ENCODE measurements around the gene B3GNT7.
"Not testable (repeated sequence)": the region's sequence is repeated elsewhere in the genome, so short reads cannot be mapped to it uniquely, and the experiment has no call there.

The B3GNT7 gene

DNA sequence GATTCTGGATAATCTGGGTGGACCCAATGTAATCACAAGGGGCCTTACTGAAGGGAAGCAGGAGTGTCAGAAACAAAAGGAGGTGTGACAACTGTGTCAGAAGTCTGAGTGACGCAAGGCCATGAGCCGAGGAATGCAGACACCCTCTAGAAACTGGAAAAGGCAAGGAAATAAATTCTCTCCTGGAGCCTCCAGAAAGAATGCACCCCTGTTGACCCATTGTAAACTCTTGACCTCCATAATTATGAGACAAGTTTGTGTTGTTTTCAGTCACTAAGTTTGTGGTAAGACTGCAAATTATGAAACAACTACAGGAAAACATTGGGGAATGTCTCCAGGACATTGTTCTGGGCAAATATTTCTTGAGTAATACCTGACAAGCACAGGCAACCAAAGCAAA, 47.3 kb upstream of the B3GNT7 start:
- Histone ChIP-seq H2AFZ (ENCODE audit: low read length) (no peak overlapping the region), H3K36me3 (ENCODE audit: insufficient read depth, low read length) (no peaks in the 10 kb centered on the region), H4K20me1 (ENCODE audit: insufficient read depth, low read length) (no peaks in the 10 kb centered on the region), H3K27me3 (ENCODE audit: insufficient read depth, low read length) (0 out of 2 replicates have a peak, but pooled peaks cover 3% of the 10 kb centered on the region), H3K9me3 (ENCODE audit: low read length) (no peaks in the 10 kb centered on the region), H3F3A (ENCODE audit: insufficient read depth, low read length) (no peaks in the 10 kb centered on the region), H3K9me2 (ENCODE audit: low read depth, low read length) (no peaks in the 10 kb centered on the region), H3K79me2 (ENCODE audit: insufficient read depth, low read length) (no peaks in the 10 kb centered on the region), H3K4me1 (ENCODE audit: insufficient read depth, low read length, severe bottlenecking) (no peaks in the 10 kb centered on the region), H3K9ac (ENCODE audit: low read length) (no peak overlapping the region), H3K4me2 (ENCODE audit: low read length) (no peak overlapping the region), H3K27ac (ENCODE audit: low read depth, low read length, poor library complexity, severe bottlenecking) (no peak overlapping the region), H3K4me3 (ENCODE audit: low read depth, low read length, poor library complexity, severe bottlenecking) (no peak overlapping the region)
- TF ChIP-seq, protein P1, sequence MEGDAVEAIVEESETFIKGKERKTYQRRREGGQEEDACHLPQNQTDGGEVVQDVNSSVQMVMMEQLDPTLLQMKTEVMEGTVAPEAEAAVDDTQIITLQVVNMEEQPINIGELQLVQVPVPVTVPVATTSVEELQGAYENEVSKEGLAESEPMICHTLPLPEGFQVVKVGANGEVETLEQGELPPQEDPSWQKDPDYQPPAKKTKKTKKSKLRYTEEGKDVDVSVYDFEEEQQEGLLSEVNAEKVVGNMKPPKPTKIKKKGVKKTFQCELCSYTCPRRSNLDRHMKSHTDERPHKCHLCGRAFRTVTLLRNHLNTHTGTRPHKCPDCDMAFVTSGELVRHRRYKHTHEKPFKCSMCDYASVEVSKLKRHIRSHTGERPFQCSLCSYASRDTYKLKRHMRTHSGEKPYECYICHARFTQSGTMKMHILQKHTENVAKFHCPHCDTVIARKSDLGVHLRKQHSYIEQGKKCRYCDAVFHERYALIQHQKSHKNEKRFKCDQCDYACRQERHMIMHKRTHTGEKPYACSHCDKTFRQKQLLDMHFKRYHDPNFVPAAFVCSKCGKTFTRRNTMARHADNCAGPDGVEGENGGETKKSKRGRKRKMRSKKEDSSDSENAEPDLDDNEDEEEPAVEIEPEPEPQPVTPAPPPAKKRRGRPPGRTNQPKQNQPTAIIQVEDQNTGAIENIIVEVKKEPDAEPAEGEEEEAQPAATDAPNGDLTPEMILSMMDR (IDR thresholded peaks at IDR 0.05; ENCODE audit: low read length) = no peak
- TF ChIP-seq EZH2 (IDR thresholded peaks at IDR 0.05; ENCODE audit: borderline replicate concordance, low read length) = no peak

DNA sequence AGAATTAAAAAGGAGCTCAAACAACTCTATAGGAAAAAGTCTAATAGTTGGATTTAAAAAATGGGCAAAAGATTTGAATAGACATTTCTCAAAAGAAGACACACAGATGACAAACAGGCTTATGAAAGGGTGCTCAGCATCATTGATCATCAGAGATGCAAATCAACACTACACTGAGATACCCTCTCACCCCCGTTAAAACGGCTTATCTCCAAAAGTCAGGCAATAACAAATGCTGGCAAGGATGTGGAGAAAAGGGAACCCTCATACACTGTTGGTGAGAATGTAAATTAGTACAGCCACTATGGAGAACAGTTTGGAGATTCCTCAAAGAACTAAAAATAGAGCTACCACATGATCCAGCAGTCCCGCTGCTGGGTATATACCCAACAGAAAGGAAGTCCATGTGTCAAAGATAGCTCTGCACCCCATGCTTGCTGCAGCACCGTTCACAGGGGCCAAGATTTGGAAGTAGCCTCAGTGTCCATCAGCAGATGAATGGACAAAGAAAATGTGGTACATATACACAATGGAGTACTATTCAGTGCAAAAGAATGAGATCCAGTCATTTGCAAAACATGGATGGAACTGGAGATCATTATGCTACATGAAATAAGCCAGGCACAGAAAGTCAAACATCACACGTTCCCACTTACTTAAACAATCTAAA, 46.7 kb upstream of the B3GNT7 start:
- H3K27ac ChIP-seq (ENCODE audit: low read depth, low read length, poor library complexity, severe bottlenecking) = no peak overlapping the region
- no peak overlapping the region for H3K4me2 ChIP-seq (ENCODE audit: low read length)
- TF ChIP-seq EZH2 (IDR thresholded peaks at IDR 0.05; ENCODE audit: borderline replicate concordance, low read length) = no peak
- TF ChIP-seq, protein P1 (IDR thresholded peaks at IDR 0.05; ENCODE audit: low read length) = no peak
- H3K9me3 ChIP-seq (ENCODE audit: low read length) = no peaks in the 10 kb centered on the region
- H3K4me1 ChIP-seq (ENCODE audit: insufficient read depth, low read length, severe bottlenecking) = no peaks in the 10 kb centered on the region
- H3K79me2 ChIP-seq (ENCODE audit: insufficient read depth, low read length) = no peaks in the 10 kb centered on the region
- H3K36me3 ChIP-seq (ENCODE audit: insufficient read depth, low read length) = no peaks in the 10 kb centered on the region
- H3K9ac ChIP-seq (ENCODE audit: low read length) = no peak overlapping the region
- no peaks in the 10 kb centered on the region for H3K27me3 ChIP-seq (ENCODE audit: insufficient read depth, low read length)
- no peak overlapping the region for H3K4me3 ChIP-seq (ENCODE audit: low read depth, low read length, poor library complexity, severe bottlenecking)
- no peaks in the 10 kb centered on the region for H3K9me2 ChIP-seq (ENCODE audit: low read depth, low read length)
- H2AFZ ChIP-seq (ENCODE audit: low read length) = no peak overlapping the region
- no peaks in the 10 kb centered on the region for H4K20me1 ChIP-seq (ENCODE audit: insufficient read depth, low read length)
- H3F3A ChIP-seq (ENCODE audit: insufficient read depth, low read length) = no peaks in the 10 kb centered on the region

DNA sequence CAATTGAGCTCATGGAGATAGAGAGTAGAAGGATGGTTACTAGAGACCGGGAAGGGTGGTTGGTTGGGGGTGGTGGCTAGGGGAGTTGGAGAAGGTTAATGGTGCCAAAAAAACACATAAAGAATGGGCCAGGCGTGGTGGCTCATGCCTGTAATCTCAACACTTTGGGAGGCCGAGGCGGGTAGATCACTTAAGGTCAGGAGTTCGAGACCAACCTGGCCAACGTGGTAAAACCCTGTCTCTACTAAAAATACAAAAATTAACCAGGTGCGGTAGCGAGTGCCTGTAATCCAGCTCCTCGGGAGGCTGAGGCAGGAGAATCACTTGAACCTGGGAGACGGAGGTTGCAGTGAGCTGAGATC, 46.2 kb upstream of the B3GNT7 start:
- H3K4me3 ChIP-seq (ENCODE audit: low read depth, low read length, poor library complexity, severe bottlenecking); H3K9me3 ChIP-seq (ENCODE audit: low read length): not testable (repeated sequence)

DNA sequence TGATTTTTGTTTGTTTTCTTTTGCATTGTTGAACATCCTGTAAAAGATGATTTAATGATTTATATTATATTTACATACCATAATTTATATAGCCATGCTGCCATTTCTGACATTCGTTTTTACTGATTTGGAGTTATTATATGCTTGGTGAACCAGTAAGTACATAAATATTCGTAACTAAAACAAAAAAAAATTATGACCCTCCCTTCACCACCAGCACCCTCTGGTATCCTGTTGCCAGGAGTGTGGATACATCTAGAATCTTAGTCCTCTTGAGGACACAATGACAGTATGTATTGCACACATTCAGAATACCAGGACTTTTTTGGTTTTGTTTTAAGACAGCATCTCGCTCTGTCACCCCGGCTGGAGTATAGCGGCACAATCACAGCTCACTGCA, 43.9 kb upstream of the B3GNT7 start:
- Histone ChIP-seq H3K9ac (ENCODE audit: low read length) (no peak overlapping the region), H3K79me2 (ENCODE audit: insufficient read depth, low read length) (no peaks in the 10 kb centered on the region), H3K4me2 (ENCODE audit: low read length) (no peak overlapping the region), H3K27me3 (ENCODE audit: insufficient read depth, low read length) (peaks cover 7% of the 10 kb centered on the region; the same call in 1 of the 2 replicates), H3K4me1 (ENCODE audit: insufficient read depth, low read length, severe bottlenecking) (no peaks in the 10 kb centered on the region), H4K20me1 (ENCODE audit: insufficient read depth, low read length) (no peaks in the 10 kb centered on the region), H3F3A (ENCODE audit: insufficient read depth, low read length) (no peaks in the 10 kb centered on the region), H3K4me3 (ENCODE audit: low read depth, low read length, poor library complexity, severe bottlenecking) (no peak overlapping the region), H3K9me3 (ENCODE audit: low read length) (no peaks in the 10 kb centered on the region), H2AFZ (ENCODE audit: low read length) (no peak overlapping the region), H3K9me2 (ENCODE audit: low read depth, low read length) (no peaks in the 10 kb centered on the region), H3K36me3 (ENCODE audit: insufficient read depth, low read length) (no peaks in the 10 kb centered on the region), H3K27ac (ENCODE audit: low read depth, low read length, poor library complexity, severe bottlenecking) (no peak overlapping the region)
- no peak for TF ChIP-seq EZH2 (IDR thresholded peaks at IDR 0.05; ENCODE audit: borderline replicate concordance, low read length)
- TF ChIP-seq, protein P1 (IDR thresholded peaks at IDR 0.05; ENCODE audit: low read length) = no peak

More for the DNA sequence above, 46.2 kb upstream of the B3GNT7 start:
- H4K20me1 ChIP-seq (ENCODE audit: insufficient read depth, low read length); H3K9me2 ChIP-seq (ENCODE audit: low read depth, low read length); H3K4me1 ChIP-seq (ENCODE audit: insufficient read depth, low read length, severe bottlenecking); H3K27ac ChIP-seq (ENCODE audit: low read depth, low read length, poor library complexity, severe bottlenecking); H3K27me3 ChIP-seq (ENCODE audit: insufficient read depth, low read length); H3F3A ChIP-seq (ENCODE audit: insufficient read depth, low read length); H3K36me3 ChIP-seq (ENCODE audit: insufficient read depth, low read length); H3K9ac ChIP-seq (ENCODE audit: low read length); H3K79me2 ChIP-seq (ENCODE audit: insufficient read depth, low read length); H3K4me2 ChIP-seq (ENCODE audit: low read length); H2AFZ ChIP-seq (ENCODE audit: low read length): not testable (repeated sequence)
